Neutrophil (primary cell): Measurements from ENCODE around the gene NOTCH3.

Experiments
- H3K27ac ChIP-seq: fragments of 200-600 bp; sonication (generic); 2 replicates; pipeline ENCODE4 v1.5.1; 2016; ENCODE audit warnings: mild to moderate bottlenecking, moderate library complexity
- H3K27me3 ChIP-seq: fragments of 200-600 bp; sonication (generic); 2 replicates; pipeline ENCODE4 v1.6.0; 2016; ENCODE audit warnings: mild to moderate bottlenecking
- H3K36me3 ChIP-seq: fragments of 200-600 bp; sonication (generic); 2 replicates; pipeline ENCODE4 v1.5.1; 2017
- H3K4me1 ChIP-seq, 2 experiments: fragments of 200-600 bp in 1 of 2; sonication (generic) in 1 of 2; 1 replicate in 1 of 2; 2 replicates in 1 of 2; pipeline versions ENCODE4 v1.5.1 to v1.6.1; 2013 to 2016; ENCODE audit warnings: low read depth in 1 of 2, low read length in 1 of 2, mild to moderate bottlenecking in 1 of 2, moderate library complexity in 1 of 2; ENCODE audit not compliant: control insufficient read depth in 1 of 2, insufficient read depth in 1 of 2
- H3K4me3 ChIP-seq, 2 experiments: fragments of 200-600 bp in 1 of 2; sonication (generic) in 1 of 2; 1 replicate in 1 of 2; 2 replicates in 1 of 2; pipeline ENCODE4 v1.5.1; 2013 to 2016; ENCODE audit warnings: low read depth in 1 of 2, low read length in 1 of 2, mild to moderate bottlenecking in 1 of 2, moderate library complexity in 1 of 2
- H3K9me3 ChIP-seq: fragments of 200-600 bp; sonication (generic); 2 replicates; pipeline ENCODE4 v1.5.1; 2016
- TF ChIP-seq, protein P1 (sequence below): fragments of 200-600 bp; sonication (generic); IDR thresholded peaks from 2 replicates; pipeline ENCODE4 v1.5.1; 2016; ENCODE audit warnings: antibody characterized with exemption

Gene NOTCH3

DNA sequence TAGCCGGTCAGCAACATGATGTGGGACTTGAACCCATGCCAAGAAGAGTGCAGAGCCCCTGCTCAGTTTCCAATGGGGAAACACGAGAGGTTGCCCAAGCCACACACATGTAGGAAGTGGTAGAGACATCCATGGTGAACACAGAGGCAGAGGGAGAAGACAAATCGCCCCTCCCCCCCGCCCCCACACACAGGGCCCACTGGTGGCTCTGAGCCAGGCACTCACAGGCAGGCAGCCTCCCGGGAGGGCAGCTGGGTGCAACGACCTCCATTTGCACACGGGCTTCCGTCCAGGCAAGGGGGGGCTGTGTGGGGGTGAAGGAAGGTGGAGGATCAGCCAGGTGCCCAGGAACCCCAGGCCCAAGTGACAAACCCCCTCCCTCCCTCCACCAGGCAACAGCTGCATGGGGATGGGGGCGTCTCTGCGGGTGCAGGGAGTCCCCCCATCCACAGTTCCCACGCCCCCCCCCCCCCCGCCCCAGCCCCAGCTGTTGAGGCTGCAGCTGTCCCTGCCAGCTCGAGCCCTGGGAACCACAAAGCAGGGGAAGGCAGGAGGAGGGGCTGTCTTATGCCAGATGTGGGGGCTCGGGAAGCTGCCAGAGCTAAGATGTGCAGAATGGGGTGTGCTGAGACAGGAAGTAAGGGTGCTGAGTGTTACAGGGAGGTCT is 3.4 kb downstream of the NOTCH3 start:
- Histone ChIP-seq H3K27ac (no peak overlapping the region), H3K27me3 (peaks cover 98% of the 10 kb centered on the region), H3K4me3 (no peak overlapping the region), H3K9me3 (no peaks in the 10 kb centered on the region), H3K4me1 (no peaks in the 10 kb centered on the region), H3K36me3 (no peaks in the 10 kb centered on the region)
- TF ChIP-seq, protein P1, sequence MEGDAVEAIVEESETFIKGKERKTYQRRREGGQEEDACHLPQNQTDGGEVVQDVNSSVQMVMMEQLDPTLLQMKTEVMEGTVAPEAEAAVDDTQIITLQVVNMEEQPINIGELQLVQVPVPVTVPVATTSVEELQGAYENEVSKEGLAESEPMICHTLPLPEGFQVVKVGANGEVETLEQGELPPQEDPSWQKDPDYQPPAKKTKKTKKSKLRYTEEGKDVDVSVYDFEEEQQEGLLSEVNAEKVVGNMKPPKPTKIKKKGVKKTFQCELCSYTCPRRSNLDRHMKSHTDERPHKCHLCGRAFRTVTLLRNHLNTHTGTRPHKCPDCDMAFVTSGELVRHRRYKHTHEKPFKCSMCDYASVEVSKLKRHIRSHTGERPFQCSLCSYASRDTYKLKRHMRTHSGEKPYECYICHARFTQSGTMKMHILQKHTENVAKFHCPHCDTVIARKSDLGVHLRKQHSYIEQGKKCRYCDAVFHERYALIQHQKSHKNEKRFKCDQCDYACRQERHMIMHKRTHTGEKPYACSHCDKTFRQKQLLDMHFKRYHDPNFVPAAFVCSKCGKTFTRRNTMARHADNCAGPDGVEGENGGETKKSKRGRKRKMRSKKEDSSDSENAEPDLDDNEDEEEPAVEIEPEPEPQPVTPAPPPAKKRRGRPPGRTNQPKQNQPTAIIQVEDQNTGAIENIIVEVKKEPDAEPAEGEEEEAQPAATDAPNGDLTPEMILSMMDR, result no peak

GRCh38 chr19:15196360-15197005 is 4.3 kb downstream of the NOTCH3 start:
- H3K27me3 ChIP-seq, result peaks cover 90% of the 10 kb centered on the region
- H3K36me3 ChIP-seq, result no peaks in the 10 kb centered on the region
- no peaks in the 10 kb centered on the region for H3K4me1 ChIP-seq
- H3K9me3 ChIP-seq, result no peaks in the 10 kb centered on the region
- TF ChIP-seq, protein P1, result no peak
- H3K4me3 ChIP-seq, result no peak overlapping the region
- H3K27ac ChIP-seq, result no peak overlapping the region

DNA sequence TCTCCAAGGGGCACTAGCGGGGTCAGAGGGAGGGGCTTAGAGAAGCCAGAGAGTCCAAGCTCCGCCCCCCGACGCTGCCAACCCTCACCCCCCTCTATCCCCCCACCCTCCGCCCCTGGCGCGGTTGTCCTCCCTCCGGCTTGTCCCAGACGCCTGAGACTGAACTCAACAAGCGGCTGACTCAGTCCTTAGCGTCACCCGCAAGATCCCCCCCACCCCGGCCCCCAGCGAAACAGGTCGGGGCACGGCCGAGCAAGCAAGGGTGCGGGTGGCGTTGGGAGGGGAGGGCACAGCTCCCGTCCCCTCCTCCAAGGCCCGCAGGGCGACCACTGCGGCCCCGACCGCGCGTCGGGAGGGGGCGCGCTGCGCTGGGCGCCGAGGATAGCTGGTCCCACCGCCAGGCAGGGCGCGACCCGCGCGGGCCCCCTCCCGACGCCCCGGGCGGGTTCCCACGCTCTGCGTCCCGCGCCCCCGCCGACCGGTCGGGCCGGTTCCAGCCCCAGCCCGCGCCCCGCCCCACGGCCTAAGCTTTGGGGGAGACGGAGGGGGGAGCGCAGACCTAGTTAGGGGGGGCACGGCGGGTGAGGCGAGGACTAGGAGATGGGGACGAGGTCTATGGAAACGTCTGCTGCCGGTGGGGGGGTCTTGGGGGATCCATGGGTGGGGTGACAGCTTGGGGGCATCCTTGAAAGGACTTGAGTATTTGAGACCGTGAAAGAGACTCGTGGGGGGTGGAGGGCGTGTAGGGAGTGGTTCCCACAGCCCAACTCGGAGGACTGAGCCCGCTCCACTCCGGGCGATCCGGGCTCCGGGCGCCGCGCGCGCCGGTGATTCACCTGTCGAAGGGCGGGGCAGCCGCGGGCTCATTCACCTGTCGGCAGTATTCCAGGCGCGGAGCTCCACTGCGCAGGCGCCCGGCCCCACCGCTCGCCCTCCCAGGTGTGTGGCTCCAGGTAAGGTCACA is 5.1 kb downstream of the NOTCH3 start:
- TF ChIP-seq, protein P1, result no peak

DNA sequence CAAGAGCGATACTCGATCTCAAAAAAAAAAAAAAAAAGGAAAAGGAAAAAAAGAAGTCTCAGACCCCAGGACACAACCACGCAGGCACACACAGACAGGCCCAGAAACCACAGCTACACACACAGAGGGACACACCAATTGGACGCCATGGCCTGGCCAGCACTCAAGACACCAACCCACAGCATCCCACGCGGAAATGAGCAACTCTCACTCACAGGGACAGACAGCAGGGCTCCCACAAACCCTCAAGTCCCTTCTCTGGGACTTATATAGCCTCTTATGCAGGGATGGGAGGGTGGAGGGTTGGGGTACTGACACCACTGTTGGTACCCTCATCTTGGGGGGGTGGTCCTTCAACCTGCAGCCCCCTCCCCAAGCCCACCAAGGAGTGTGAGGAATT is 5.9 kb downstream of the NOTCH3 start:
- no peak overlapping the region for H3K4me3 ChIP-seq
- TF ChIP-seq, protein P1, result no peak
- no peaks in the 10 kb centered on the region for H3K36me3 ChIP-seq
- H3K27me3 ChIP-seq, result peaks cover 75% of the 10 kb centered on the region
- H3K9me3 ChIP-seq, result no peaks in the 10 kb centered on the region
- no peak overlapping the region for H3K27ac ChIP-seq
- no peaks in the 10 kb centered on the region for H3K4me1 ChIP-seq

More for the DNA sequence above, 5.1 kb downstream of the NOTCH3 start:
- Histone ChIP-seq H3K4me3 (no peak overlapping the region), H3K27me3 (peaks cover 82% of the 10 kb centered on the region), H3K27ac (no peak overlapping the region), H3K36me3 (no peaks in the 10 kb centered on the region), H3K4me1 (no peaks in the 10 kb centered on the region), H3K9me3 (no peaks in the 10 kb centered on the region)

GRCh38 chr19:15191982-15192381 is 8.8 kb downstream of the NOTCH3 start:
- Histone ChIP-seq H3K36me3 (no peaks in the 10 kb centered on the region), H3K27me3 (peaks cover 45% of the 10 kb centered on the region), H3K27ac (no peak overlapping the region), H3K4me3 (no peak overlapping the region), H3K9me3 (no peaks in the 10 kb centered on the region), H3K4me1 (no peaks in the 10 kb centered on the region)
- TF ChIP-seq, protein P1, result no peak
